GM12801 (cell line): ENCODE data around the gene PTPRE.

Source experiments
- CTCF ChIP-seq: IDR thresholded peaks from one replicate; pipeline ENCODE4 v1.5.1; 2011; ENCODE audit warnings: control low read depth; ENCODE audit not compliant: insufficient read length; ENCODE audit errors: extremely low read depth

PTPRE gene

DNA sequence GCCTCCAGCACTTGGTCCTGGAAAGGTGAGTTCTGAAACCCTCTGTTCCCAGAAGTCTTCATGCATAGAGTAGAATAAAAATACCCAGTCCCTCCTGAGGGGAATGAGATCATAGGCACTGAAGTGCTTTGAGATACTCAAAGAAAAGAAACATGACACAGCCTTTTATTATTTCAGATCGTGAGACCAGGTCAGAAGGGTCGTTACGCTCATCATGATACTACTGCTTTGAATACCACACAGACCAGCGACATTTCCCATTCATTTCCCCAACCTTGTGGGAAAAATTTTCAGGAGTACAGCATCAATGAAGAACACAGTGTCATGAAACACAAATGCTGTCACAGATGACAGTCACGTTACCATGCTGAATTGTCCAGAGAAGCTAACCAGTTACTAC, 29.2 kb upstream of the PTPRE start:
- no peak for TF ChIP-seq CTCF

GRCh38 chr10:127878475-127879055, 28.3 kb upstream of the PTPRE start:
- TF ChIP-seq CTCF = no peak

- TF ChIP-seq CTCF = no peak
Measured at GRCh38 chr10:127880557-127880956, 26.3 kb upstream of the PTPRE start.

GRCh38 chr10:127881262-127881661, 25.6 kb upstream of the PTPRE start:
- TF ChIP-seq CTCF = no peak

DNA sequence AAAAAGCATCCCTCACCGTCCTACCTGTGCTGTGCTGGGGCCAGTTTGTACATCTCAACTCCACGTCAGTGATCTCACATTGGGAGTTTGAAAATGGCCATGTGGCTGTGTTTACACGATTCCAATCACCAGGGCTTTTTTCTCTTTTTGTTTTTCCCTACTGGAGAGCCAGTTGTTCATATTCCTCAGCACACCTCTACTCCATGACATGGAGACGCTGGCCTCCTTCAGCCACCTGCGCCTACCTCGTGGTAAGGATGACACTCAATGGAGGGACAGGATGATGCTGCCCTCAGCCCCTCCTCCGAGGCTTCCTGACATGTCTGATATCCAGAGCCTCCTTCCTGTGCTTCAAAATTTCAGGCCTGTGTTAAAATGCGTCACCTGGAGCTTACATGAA, 24.5 kb upstream of the PTPRE start:
- no peak for TF ChIP-seq CTCF

DNA sequence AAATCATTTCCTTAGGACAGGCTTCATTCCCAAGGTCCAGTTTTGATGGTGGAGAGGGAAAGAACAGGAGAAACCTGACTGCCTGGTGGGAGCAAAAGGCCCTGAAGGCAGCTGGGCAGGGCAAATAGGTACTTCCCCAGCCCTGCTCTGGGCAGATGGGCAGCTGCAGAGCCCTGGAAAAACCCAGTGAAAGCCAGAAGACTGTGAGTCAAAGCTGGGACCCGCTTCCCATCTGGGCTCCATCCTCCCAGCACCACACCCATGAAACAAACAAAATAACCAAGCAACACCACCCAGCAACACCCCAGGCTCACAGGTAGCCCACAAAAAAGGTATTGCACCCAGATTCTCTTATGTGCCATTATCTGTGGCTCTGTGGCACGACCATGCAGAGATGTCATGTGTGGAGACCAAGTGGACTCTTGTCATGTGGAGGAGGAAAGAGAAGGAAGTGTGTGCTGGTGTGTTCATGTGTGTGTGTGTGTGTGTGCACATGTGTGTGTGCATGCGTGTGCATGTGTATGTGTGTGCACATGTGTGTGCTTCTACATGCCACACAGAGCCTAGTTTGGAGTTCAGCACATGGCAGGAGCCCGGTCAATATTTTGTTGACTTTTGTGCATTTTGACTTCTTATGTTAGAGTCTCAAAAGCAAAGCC, 24.0 kb upstream of the PTPRE start:
- TF ChIP-seq CTCF = no peak

GRCh38 chr10:127883516-127883915, 23.4 kb upstream of the PTPRE start:
- no peak for TF ChIP-seq CTCF
